Neural cell (in vitro differentiated cells): ENCODE measurements around the gene MAML2. TPM values are rescaled to one million over a fixed set of nuclear protein-coding genes. Genes with fewer than 3 reads are reported as not detected.

ENCODE experiments used
- H2AFZ ChIP-seq: fragments of 200-600, 300-800 bp; sonication (generic), shearing (Covaris generic); 2 replicates; pipeline ENCODE4 v1.6.0; 2014; ENCODE audit warnings: low read depth, mild to moderate bottlenecking, antibody characterized with exemption, low read length, moderate library complexity
- H3F3A ChIP-seq: fragments of 200-600 bp; shearing (Covaris generic); 2 replicates; pipeline ENCODE4 v1.6.1; 2016; ENCODE audit warnings: mild to moderate bottlenecking, moderate library complexity, mixed read lengths, antibody characterized with exemption, low read length; ENCODE audit not compliant: insufficient read depth, poor library complexity, severe bottlenecking
- H3K27ac ChIP-seq: fragments of 200-600, 300-800 bp; sonication (generic), shearing (Covaris generic); 2 replicates; pipeline ENCODE4 v1.5.1; 2014; ENCODE audit warnings: mild to moderate bottlenecking, low read length, moderate library complexity
- H3K27me3 ChIP-seq: fragments of 300-800, 200-600 bp; sonication (generic), shearing (Covaris generic); 2 replicates; pipeline ENCODE4 v1.6.0; 2014; ENCODE audit warnings: mild to moderate bottlenecking, low read depth, low read length, moderate library complexity; ENCODE audit not compliant: insufficient read depth
- H3K36me3 ChIP-seq: fragments of 300-800, 200-600 bp; sonication (generic), shearing (Covaris generic); 2 replicates; pipeline ENCODE4 v1.5.1; 2014; ENCODE audit warnings: mild to moderate bottlenecking, antibody characterized with exemption, low read length, moderate library complexity; ENCODE audit not compliant: insufficient read depth
- H3K4me2 ChIP-seq: fragments of 300-800, 200-600 bp; sonication (generic), shearing (Covaris generic); 2 replicates; pipeline ENCODE4 v1.6.0; 2014; ENCODE audit warnings: mild to moderate bottlenecking, low read length
- H3K4me3 ChIP-seq: fragments of 300-800, 200-600 bp; sonication (generic), shearing (Covaris generic); 2 replicates; pipeline ENCODE4 v1.5.1; 2014; ENCODE audit warnings: mild to moderate bottlenecking, low read length, moderate library complexity
- H3K79me2 ChIP-seq: fragments of 200-600 bp; shearing (Covaris generic); replicated peaks from 2 replicates; pipeline ENCODE4 v1.6.0; 2014; ENCODE audit warnings: mild to moderate bottlenecking, low read length, moderate library complexity; ENCODE audit not compliant: insufficient read depth
- H3K9ac ChIP-seq: fragments of 300-800, 200-600 bp; sonication (generic), shearing (Covaris generic); 2 replicates; pipeline ENCODE4 v1.6.1; 2016; ENCODE audit warnings: mild to moderate bottlenecking, low read length, mixed read lengths
- H3K9me2 ChIP-seq: fragments of 200-600 bp; shearing (Covaris generic); 2 replicates; pipeline ENCODE4 v1.6.1; 2016; ENCODE audit warnings: mild to moderate bottlenecking, low read length, mixed read lengths; ENCODE audit not compliant: insufficient read depth
- H3K9me3 ChIP-seq: fragments of 200-600, 300-800 bp; sonication (generic), shearing (Covaris generic); 2 replicates; pipeline ENCODE4 v1.6.1; 2016; ENCODE audit warnings: mild to moderate bottlenecking, mixed run types, low read length, moderate library complexity, mixed read lengths
- H4K20me1 ChIP-seq: fragments of 200-600 bp; shearing (Covaris generic); 2 replicates; pipeline ENCODE4 v1.6.1; 2016; ENCODE audit warnings: mild to moderate bottlenecking, mixed run types; ENCODE audit not compliant: insufficient read depth
- CTCF ChIP-seq: fragments of 450-650 bp; IDR thresholded peaks from 2 replicates; pipeline ENCODE4 v1.5.1; 2014; ENCODE audit warnings: antibody characterized with exemption, mild to moderate bottlenecking, moderate library complexity; ENCODE audit not compliant: poor library complexity, severe bottlenecking
- EP300 ChIP-seq: fragments of 450-650 bp; conservative IDR thresholded peaks from 2 replicates; pipeline ENCODE4 v1.6.1; 2014; ENCODE audit warnings: antibody characterized with exemption, mild to moderate bottlenecking, moderate library complexity; ENCODE audit not compliant: poor library complexity, severe bottlenecking
- EZH2 ChIP-seq: fragments of 200-600, 300-800 bp; shearing (Covaris generic), sonication (generic); IDR thresholded peaks from 2 replicates; pipeline ENCODE4 v1.6.1; 2014; ENCODE audit warnings: antibody characterized with exemption, low read length, borderline replicate concordance, mild to moderate bottlenecking; ENCODE audit not compliant: insufficient read depth, poor library complexity, severe bottlenecking
- MXI1 ChIP-seq: fragments of 450-650 bp; conservative IDR thresholded peaks from 2 replicates; pipeline ENCODE4 v1.6.1; 2014; ENCODE audit warnings: antibody characterized with exemption, mild to moderate bottlenecking; ENCODE audit not compliant: poor library complexity, severe bottlenecking
- POLR2AphosphoS5 ChIP-seq: IDR thresholded peaks from 2 replicates; pipeline ENCODE4 v1.6.1; 2012
- RAD21 ChIP-seq: fragments of 450-650 bp; conservative IDR thresholded peaks from 2 replicates; pipeline ENCODE4 v1.6.1; 2014; ENCODE audit warnings: antibody characterized with exemption, mild to moderate bottlenecking, moderate library complexity
- REST ChIP-seq: IDR thresholded peaks from 2 replicates; pipeline ENCODE4 v1.6.1; 2012; ENCODE audit warnings: borderline replicate concordance
- SMC3 ChIP-seq: fragments of 450-650 bp; conservative IDR thresholded peaks from 2 replicates; pipeline ENCODE4 v1.6.1; 2014; ENCODE audit warnings: antibody characterized with exemption, mild to moderate bottlenecking, moderate library complexity; ENCODE audit not compliant: poor library complexity
- TAF1 ChIP-seq: IDR thresholded peaks from 2 replicates; pipeline ENCODE4 v1.6.1; 2012; ENCODE audit warnings: low read depth
- polyA plus RNA-seq: library from polyadenylated mRNA; depleted of rRNA; stranded (reverse); fragments of >200 nt; gene quantifications from 2 replicates; pipeline ENCODE4 v1.2.3, GENCODE V29; 2014

MAML2 gene
- polyA plus RNA-seq, 1 donor from 2014 or later: 3.6 TPM

- Histone ChIP-seq H3K27me3 (no peaks in the 10 kb centered on the region), H3K36me3 (no peaks in the 10 kb centered on the region), H4K20me1 (no peaks in the 10 kb centered on the region), H3K9ac (no peak overlapping the region), H3K79me2 (no peaks in the 10 kb centered on the region), H3K4me3 (no peak overlapping the region), H3K4me2 (no peak overlapping the region), H3K9me2 (no peaks in the 10 kb centered on the region), H3K27ac (no peak overlapping the region), H2AFZ (no peak overlapping the region), H3F3A (no peaks in the 10 kb centered on the region), H3K9me3 (no peaks in the 10 kb centered on the region)
- TF ChIP-seq REST (no peak), CTCF (no peak)
Observed at GRCh38 chr11:96101146-96101545, 241.8 kb downstream of the MAML2 start.

- no peaks in the 10 kb centered on the region for H3K79me2 ChIP-seq
Observed at GRCh38 chr11:96098511-96099241, 244.3 kb downstream of the MAML2 start.

More at GRCh38 chr11:96098511-96099241, 244.3 kb downstream of the MAML2 start:
- no peak overlapping the region for H3K27ac ChIP-seq
- no peaks in the 10 kb centered on the region for H3K9me2 ChIP-seq
- TF ChIP-seq REST (no peak), SMC3 (no peak), CTCF (no peak), RAD21 (no peak), TAF1 (no peak), EP300 (no peak), MXI1 (no peak), POLR2AphosphoS5 (no peak), EZH2 (no peak)
- H3K4me2 ChIP-seq: no peak overlapping the region
- no peaks in the 10 kb centered on the region for H4K20me1 ChIP-seq
- no peaks in the 10 kb centered on the region for H3K27me3 ChIP-seq
- H2AFZ ChIP-seq: no peak overlapping the region
- no peak overlapping the region for H3K4me3 ChIP-seq
- no peak overlapping the region for H3K9ac ChIP-seq
- no peaks in the 10 kb centered on the region for H3F3A ChIP-seq
- no peaks in the 10 kb centered on the region for H3K36me3 ChIP-seq
- H3K9me3 ChIP-seq: no peaks in the 10 kb centered on the region
